OCI-LY7 (cell line): ENCODE data around the gene FANCI. TPM values are rescaled to one million over a fixed set of nuclear protein-coding genes. Genes with fewer than 3 reads are reported as not detected.
"Not testable (repeated sequence)": the region's sequence is repeated elsewhere in the genome, so short reads cannot be mapped to it uniquely, and the experiment has no call there.

Experiments
- BruUV-seq: library from RNA; stranded (reverse); fragments of 400-500 nt; replicated peaks from 2 replicates; lab custom pipeline; 2021; lab: Mats Ljungman, UMichigan
- CTCF ChIA-PET: fragments of 300-600 bp; sonication (Branson Sonifier 250); formaldehyde crosslinking; loops from one replicate; lab custom pipeline; 2022; ENCODE audit warnings: antibody characterized with exemption; ENCODE audit not compliant: unreplicated experiment; lab: Charles Lee
- POLR2A ChIA-PET: fragments of 300-600 bp; sonication (Branson Sonifier 250); formaldehyde crosslinking; loops from one replicate; lab custom pipeline; 2022; ENCODE audit warnings: antibody characterized with exemption; lab: Charles Lee
- DNase-seq: peaks from one replicate; pipeline ENCODE4 v3.0.0-alpha.2; 2015; ENCODE audit warnings: low spot score
- H2AFZ ChIP-seq: fragments of 200-600 bp; sonication (generic), shearing (Covaris generic); 2 replicates; pipeline ENCODE4 v1.6.1; 2014; ENCODE audit warnings: mild to moderate bottlenecking, antibody characterized with exemption, low read length, moderate library complexity
- H3K27ac ChIP-seq: fragments of 200-600 bp; sonication (generic); 2 replicates; pipeline ENCODE4 v1.5.1; 2014; ENCODE audit warnings: mixed run types, low read depth, mild to moderate bottlenecking, moderate library complexity, low read length, inconsistent platforms; ENCODE audit not compliant: poor library complexity, severe bottlenecking
- H3K36me3 ChIP-seq: fragments of 200-600 bp; sonication (generic); 2 replicates; pipeline ENCODE4 v1.6.1; 2014; ENCODE audit warnings: mild to moderate bottlenecking, antibody characterized with exemption, low read length, moderate library complexity, mixed read lengths; ENCODE audit not compliant: insufficient read depth
- H3K4me1 ChIP-seq: fragments of 200-600 bp; sonication (generic); 2 replicates; pipeline ENCODE4 v1.5.1; 2014; ENCODE audit warnings: mild to moderate bottlenecking, low read length; ENCODE audit not compliant: insufficient read depth, poor library complexity, severe bottlenecking
- H3K4me2 ChIP-seq: fragments of 200-600 bp; sonication (generic); 2 replicates; pipeline ENCODE4 v1.6.1; 2014; ENCODE audit warnings: mild to moderate bottlenecking, low read length
- H3K4me3 ChIP-seq: fragments of 200-600 bp; sonication (generic); 2 replicates; pipeline ENCODE4 v1.5.1; 2014; ENCODE audit warnings: mild to moderate bottlenecking, low read depth, low read length; ENCODE audit not compliant: poor library complexity, severe bottlenecking
- H3K79me2 ChIP-seq: fragments of 200-600 bp; sonication (generic); 2 replicates; pipeline ENCODE4 v1.6.1; 2016; ENCODE audit warnings: low read depth, mild to moderate bottlenecking, low read length, moderate library complexity, mixed read lengths; ENCODE audit not compliant: insufficient read depth
- H3K9me2 ChIP-seq: fragments of 200-600 bp; sonication (generic); 2 replicates; pipeline ENCODE4 v1.6.1; 2016; ENCODE audit warnings: mild to moderate bottlenecking, low read length, mixed read lengths; ENCODE audit not compliant: insufficient read depth
- H3K9me3 ChIP-seq: fragments of 200-600 bp; sonication (generic); 2 replicates; pipeline ENCODE4 v1.6.1; 2014; ENCODE audit warnings: mild to moderate bottlenecking, mixed run types, low read length, mixed read lengths
- H4K20me1 ChIP-seq: fragments of 200-600 bp; sonication (generic); 2 replicates; pipeline ENCODE4 v1.6.1; 2014; ENCODE audit warnings: mild to moderate bottlenecking, antibody characterized with exemption, low read length, moderate library complexity, mixed read lengths; ENCODE audit not compliant: insufficient read depth
- EZH2phosphoT487 ChIP-seq: fragments of 200-600 bp; sonication (generic); IDR thresholded peaks from 2 replicates; pipeline ENCODE4 v1.6.1; 2018; ENCODE audit warnings: low read depth, borderline replicate concordance, mild to moderate bottlenecking, mixed run types, antibody characterized with exemption, low read length, moderate library complexity, mixed read lengths
- intact Hi-C: fragments of 100-400 bp; cut with micrococcal nuclease; formaldehyde crosslinking; loops from one replicate; pipeline ENCODE4 v1.10.0; 2022; ENCODE audit not compliant: unreplicated experiment
- total RNA-seq, 2 experiments: library from RNA; depleted of rRNA in 1 of 2; stranded (reverse); fragments of >200 nt in 1 of 2; shearing (Covaris generic) in 1 of 2; gene quantifications; 2 replicates each; pipeline ENCODE4 v1.2.3, GENCODE V29; 2014 to 2022
- TF ChIP-seq, protein P1 (sequence below): fragments of 200-600 bp; sonication (generic); conservative IDR thresholded peaks from 2 replicates; pipeline ENCODE4 v1.5.1; 2014; ENCODE audit warnings: mild to moderate bottlenecking, antibody characterized with exemption, low read length, moderate library complexity, mixed read lengths

The FANCI gene
- total RNA-seq, 2 experiments from 2014 or later, result 112 to 211 TPM

DNA sequence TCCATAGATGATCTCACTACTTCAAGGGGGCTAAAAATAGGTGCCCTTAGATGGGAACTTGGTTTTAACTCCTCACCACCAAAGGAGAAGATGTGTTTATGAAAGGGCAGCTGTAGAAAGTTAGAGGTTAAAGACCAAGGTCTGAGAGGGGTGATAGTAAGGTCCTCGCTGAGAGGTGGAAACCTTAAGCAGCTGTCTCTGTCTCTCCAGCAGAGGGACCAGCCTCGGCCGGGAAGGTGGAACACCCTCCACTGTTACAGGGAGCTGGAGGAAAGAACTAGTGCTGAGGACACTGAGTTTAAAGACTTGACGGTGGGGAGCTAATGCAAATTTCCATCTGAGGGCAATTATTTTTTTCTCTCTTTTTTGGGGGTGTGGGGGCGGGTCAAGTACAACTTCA is 13.5 kb upstream of the FANCI start:
- H4K20me1 ChIP-seq, result no peaks in the 10 kb centered on the region
- no peak overlapping the region for H3K4me2 ChIP-seq
- H3K9me3 ChIP-seq, result no peaks in the 10 kb centered on the region
- POLR2A ChIA-PET, result interaction anchor here (0.8 kb wide), 1 partner anchor 24 kb away, joined by 4 read pairs; no protein-coding TSS in a partner anchor
- H3K36me3 ChIP-seq, result no peaks in the 10 kb centered on the region
- CTCF ChIA-PET, result interaction anchor here (0.7 kb wide), 1 partner anchor 24 kb away, joined by 4 read pairs; no protein-coding TSS in a partner anchor
- DNase-seq, result no peak
- H3K79me2 ChIP-seq, result no peaks in the 10 kb centered on the region
- no peaks in the 10 kb centered on the region for H3K4me1 ChIP-seq
- no peak overlapping the region for H3K4me3 ChIP-seq
- intact Hi-C loops, result no loop called here
- TF ChIP-seq EZH2phosphoT487, result no peak
- TF ChIP-seq, protein P1, sequence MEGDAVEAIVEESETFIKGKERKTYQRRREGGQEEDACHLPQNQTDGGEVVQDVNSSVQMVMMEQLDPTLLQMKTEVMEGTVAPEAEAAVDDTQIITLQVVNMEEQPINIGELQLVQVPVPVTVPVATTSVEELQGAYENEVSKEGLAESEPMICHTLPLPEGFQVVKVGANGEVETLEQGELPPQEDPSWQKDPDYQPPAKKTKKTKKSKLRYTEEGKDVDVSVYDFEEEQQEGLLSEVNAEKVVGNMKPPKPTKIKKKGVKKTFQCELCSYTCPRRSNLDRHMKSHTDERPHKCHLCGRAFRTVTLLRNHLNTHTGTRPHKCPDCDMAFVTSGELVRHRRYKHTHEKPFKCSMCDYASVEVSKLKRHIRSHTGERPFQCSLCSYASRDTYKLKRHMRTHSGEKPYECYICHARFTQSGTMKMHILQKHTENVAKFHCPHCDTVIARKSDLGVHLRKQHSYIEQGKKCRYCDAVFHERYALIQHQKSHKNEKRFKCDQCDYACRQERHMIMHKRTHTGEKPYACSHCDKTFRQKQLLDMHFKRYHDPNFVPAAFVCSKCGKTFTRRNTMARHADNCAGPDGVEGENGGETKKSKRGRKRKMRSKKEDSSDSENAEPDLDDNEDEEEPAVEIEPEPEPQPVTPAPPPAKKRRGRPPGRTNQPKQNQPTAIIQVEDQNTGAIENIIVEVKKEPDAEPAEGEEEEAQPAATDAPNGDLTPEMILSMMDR, result 0 out of 2 replicates have a peak, but pooled peaks have one; percentile 25
- no peaks in the 10 kb centered on the region for H3K9me2 ChIP-seq
- H2AFZ ChIP-seq, result no peak overlapping the region
- no TSS peak for BruUV-seq
- H3K27ac ChIP-seq, result no peak overlapping the region

DNA sequence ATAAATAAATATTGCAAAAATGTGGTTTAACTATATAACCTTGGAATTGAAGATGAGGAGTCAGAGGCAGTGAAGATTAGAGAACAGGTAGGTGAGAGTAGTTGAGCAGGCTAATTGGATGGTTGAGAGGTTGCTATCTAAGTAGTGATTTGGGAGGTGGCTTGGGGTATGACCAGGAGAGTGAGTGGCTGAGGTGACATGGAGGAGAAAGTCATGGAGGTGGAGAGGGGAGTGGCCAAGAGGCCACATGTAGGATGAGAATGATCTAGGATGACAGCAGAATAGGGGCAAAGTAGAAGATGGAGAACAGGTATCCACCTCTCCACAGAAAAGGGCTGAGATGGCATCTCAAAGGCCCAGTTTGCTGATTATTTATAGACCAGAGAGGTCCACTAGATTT is 11.9 kb upstream of the FANCI start:
- POLR2A ChIA-PET, result interaction anchor here (0.7 to 1.2 kb wide), 2 partner anchors 13 to 33 kb away, joined by 3 to 5 read pairs; partner anchors contain the start of gene FANCI
- no peaks in the 10 kb centered on the region for H3K36me3 ChIP-seq
- no peak overlapping the region for H3K4me3 ChIP-seq
- H3K4me2 ChIP-seq, result no peak overlapping the region
- no peaks in the 10 kb centered on the region for H3K9me3 ChIP-seq
- CTCF ChIA-PET, result no interaction called here
- intact Hi-C loops, result no loop called here
- H3K79me2 ChIP-seq, result no peaks in the 10 kb centered on the region
- DNase-seq, result no peak
- BruUV-seq, result no TSS peak
- no peaks in the 10 kb centered on the region for H3K4me1 ChIP-seq
- TF ChIP-seq, protein P1, result no peak
- no peak for TF ChIP-seq EZH2phosphoT487
- no peaks in the 10 kb centered on the region for H3K9me2 ChIP-seq
- no peak overlapping the region for H2AFZ ChIP-seq
- no peaks in the 10 kb centered on the region for H4K20me1 ChIP-seq
- H3K27ac ChIP-seq, result no peak overlapping the region

DNA sequence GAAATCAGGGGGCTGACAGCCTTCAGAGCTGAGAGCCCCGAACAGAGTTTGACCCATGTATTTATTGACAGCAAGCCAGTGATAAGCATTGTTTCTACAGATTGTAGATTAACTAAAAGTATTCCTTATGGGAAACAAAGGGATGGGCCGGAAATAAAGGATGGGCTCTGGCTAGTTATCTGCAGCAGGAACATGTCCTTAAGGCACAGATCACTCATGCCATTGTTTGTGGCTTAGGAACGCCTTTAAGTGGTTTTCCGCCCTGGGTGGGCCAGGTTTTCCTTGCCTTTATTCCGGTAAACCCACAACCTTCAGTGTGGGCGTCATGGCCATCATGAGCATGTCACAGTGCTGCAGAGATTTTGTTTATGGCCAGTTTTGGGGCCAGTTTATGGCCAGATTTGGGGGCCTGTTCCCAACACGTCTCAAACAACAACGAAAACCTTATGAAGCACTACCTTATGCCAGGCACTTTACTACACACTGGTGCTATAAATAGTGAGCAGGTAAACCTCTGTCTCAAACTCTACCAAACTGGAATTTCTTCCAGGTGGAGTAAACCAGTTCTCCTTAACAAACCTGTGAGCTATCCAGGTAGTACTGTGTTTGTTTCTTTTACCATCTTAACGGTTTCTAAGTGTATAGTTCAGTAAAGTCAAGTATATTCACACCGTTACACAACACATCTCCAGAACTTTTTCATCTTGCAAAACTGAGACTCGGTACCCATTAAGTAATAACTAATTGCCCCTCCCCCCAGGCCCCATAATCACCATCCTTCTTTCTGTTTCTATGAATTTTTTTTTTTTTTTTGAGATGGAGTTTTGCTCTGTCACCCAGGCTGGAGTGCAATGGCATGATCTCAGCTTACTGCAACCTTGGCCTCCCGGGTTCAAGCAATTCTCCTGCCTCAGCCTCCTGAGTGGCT is 3.6 kb upstream of the FANCI start:
- H3K4me2 ChIP-seq, H3K79me2 ChIP-seq, H3K27ac ChIP-seq, H3K4me3 ChIP-seq, DNase-seq, H3K4me1 ChIP-seq, BruUV-seq, CTCF ChIA-PET, H3K36me3 ChIP-seq, H2AFZ ChIP-seq, H4K20me1 ChIP-seq, H3K9me2 ChIP-seq, H3K9me3 ChIP-seq, intact Hi-C loops: not testable (repeated sequence)
- POLR2A ChIA-PET, result interaction anchor here (0.7 kb wide), 1 partner anchor 31 kb away, joined by 3 read pairs; no protein-coding TSS in a partner anchor
